ENCODE measurements around the gene FNDC7.

The FNDC7 gene

GRCh38 chr1:108729481-108729880 lies 16.8 kb downstream of the FNDC7 start:
- Histone ChIP-seq H2AFZ (ENCODE audit: low read depth, low read length) (no peak overlapping the region), H3K27ac (ENCODE audit: low read length) (no peak overlapping the region), H3K79me2 (ENCODE audit: low read length) (no peaks in the 10 kb centered on the region), H3K9me3 (ENCODE audit: insufficient read depth, low read length) (no peaks in the 10 kb centered on the region), H3K9ac (ENCODE audit: low read length) (no peak overlapping the region), H3K4me3 (ENCODE audit: low read length) (no peak overlapping the region), H3K36me3 (replicated peaks; ENCODE audit: low read depth, low read length) (no peaks in the 10 kb centered on the region), H3K4me1 (ENCODE audit: low read length) (no peaks in the 10 kb centered on the region), H3K4me2 (ENCODE audit: low read length) (no peak overlapping the region), H4K20me1 (ENCODE audit: insufficient read depth, low read length) (no peaks in the 10 kb centered on the region), H3K27me3 (ENCODE audit: low read depth, low read length) (no peaks in the 10 kb centered on the region)
- TF ChIP-seq, protein P1, sequence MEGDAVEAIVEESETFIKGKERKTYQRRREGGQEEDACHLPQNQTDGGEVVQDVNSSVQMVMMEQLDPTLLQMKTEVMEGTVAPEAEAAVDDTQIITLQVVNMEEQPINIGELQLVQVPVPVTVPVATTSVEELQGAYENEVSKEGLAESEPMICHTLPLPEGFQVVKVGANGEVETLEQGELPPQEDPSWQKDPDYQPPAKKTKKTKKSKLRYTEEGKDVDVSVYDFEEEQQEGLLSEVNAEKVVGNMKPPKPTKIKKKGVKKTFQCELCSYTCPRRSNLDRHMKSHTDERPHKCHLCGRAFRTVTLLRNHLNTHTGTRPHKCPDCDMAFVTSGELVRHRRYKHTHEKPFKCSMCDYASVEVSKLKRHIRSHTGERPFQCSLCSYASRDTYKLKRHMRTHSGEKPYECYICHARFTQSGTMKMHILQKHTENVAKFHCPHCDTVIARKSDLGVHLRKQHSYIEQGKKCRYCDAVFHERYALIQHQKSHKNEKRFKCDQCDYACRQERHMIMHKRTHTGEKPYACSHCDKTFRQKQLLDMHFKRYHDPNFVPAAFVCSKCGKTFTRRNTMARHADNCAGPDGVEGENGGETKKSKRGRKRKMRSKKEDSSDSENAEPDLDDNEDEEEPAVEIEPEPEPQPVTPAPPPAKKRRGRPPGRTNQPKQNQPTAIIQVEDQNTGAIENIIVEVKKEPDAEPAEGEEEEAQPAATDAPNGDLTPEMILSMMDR (IDR thresholded peaks at IDR 0.05; ENCODE audit: low read depth, low read length), result no peak
- no peak for TF ChIP-seq EZH2phosphoT487 (IDR thresholded peaks at IDR 0.05; ENCODE audit: low read depth)

GRCh38 chr1:108732398-108732797 lies 19.7 kb downstream of the FNDC7 start:
- no peak overlapping the region for H3K9ac ChIP-seq (ENCODE audit: low read length)
- no peak overlapping the region for H3K27ac ChIP-seq (ENCODE audit: low read length)
- no peaks in the 10 kb centered on the region for H3K4me1 ChIP-seq (ENCODE audit: low read length)
- no peaks in the 10 kb centered on the region for H3K36me3 ChIP-seq (replicated peaks; ENCODE audit: low read depth, low read length)
- TF ChIP-seq EZH2phosphoT487 (IDR thresholded peaks at IDR 0.05; ENCODE audit: low read depth), result no peak
- TF ChIP-seq, protein P1 (IDR thresholded peaks at IDR 0.05; ENCODE audit: low read depth, low read length), result no peak
- no peaks in the 10 kb centered on the region for H3K9me3 ChIP-seq (ENCODE audit: insufficient read depth, low read length)
- no peak overlapping the region for H2AFZ ChIP-seq (ENCODE audit: low read depth, low read length)
- H3K4me3 ChIP-seq (ENCODE audit: low read length), result no peak overlapping the region
- no peaks in the 10 kb centered on the region for H3K79me2 ChIP-seq (ENCODE audit: low read length)
- no peak overlapping the region for H3K4me2 ChIP-seq (ENCODE audit: low read length)
- no peaks in the 10 kb centered on the region for H4K20me1 ChIP-seq (ENCODE audit: insufficient read depth, low read length)
- no peaks in the 10 kb centered on the region for H3K27me3 ChIP-seq (ENCODE audit: low read depth, low read length)

DNA sequence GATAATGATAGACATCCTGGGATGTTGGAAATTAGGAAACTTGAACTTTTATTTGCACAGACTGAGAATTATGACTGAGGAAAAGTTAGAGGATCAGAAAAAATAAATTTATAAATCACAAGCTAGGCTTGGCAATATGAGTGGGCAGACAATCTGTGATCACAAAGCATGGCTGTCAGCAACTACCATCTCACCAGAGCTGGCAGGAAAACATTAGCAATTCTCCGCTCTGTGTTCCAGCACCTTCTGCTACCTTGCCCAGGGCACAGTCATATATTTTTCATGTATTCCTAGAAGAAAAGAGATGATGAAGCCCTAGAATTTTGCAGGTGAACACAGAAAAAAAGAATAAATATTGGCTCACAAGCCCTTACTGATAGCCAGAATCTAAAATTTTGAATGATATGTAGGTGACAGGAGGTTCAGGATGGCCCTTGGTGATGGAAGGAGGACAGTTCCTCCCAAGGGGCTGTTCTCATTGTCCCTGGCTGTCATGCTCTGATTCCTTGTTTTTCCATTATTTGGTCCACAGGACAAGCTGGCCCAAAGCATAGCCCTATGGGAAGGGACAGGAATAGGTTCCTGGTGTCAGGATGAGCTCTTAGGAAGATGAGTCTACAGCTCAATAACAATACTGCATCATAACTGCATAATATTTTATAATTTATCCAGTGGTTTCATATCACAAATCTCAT lies 21.6 kb downstream of the FNDC7 start:
- Histone ChIP-seq H3K4me2 (ENCODE audit: low read length) (no peak overlapping the region), H3K4me1 (ENCODE audit: low read length) (no peaks in the 10 kb centered on the region), H2AFZ (ENCODE audit: low read depth, low read length) (no peak overlapping the region), H3K27me3 (ENCODE audit: low read depth, low read length) (no peaks in the 10 kb centered on the region), H3K9ac (ENCODE audit: low read length) (no peak overlapping the region), H3K9me3 (ENCODE audit: insufficient read depth, low read length) (no peaks in the 10 kb centered on the region), H3K4me3 (ENCODE audit: low read length) (no peak overlapping the region), H3K36me3 (replicated peaks; ENCODE audit: low read depth, low read length) (no peaks in the 10 kb centered on the region), H3K79me2 (ENCODE audit: low read length) (no peaks in the 10 kb centered on the region), H4K20me1 (ENCODE audit: insufficient read depth, low read length) (no peaks in the 10 kb centered on the region), H3K27ac (ENCODE audit: low read length) (no peak overlapping the region)
- TF ChIP-seq EZH2phosphoT487 (IDR thresholded peaks at IDR 0.05; ENCODE audit: low read depth), result no peak
- TF ChIP-seq, protein P1 (IDR thresholded peaks at IDR 0.05; ENCODE audit: low read depth, low read length), result no peak

DNA sequence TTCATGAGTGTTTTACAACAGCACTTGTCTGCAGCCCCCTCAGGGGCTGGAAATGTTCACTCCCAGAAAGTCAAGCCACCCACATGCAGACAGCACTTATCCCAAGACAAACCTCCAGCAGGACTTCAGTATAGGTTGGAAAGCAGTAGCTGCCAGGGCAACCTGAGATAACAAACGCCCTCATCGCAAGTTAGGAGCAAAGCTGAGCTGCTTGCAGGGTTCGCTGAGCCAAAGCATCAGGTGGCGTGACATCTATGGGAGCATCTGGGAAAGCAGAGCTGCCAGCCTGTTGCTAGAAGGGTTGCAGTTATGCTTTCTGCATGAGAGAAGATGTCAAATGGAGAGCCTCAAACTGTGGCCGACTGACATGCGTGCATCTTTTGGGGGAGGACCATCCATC lies 29.5 kb downstream of the FNDC7 start:
- H2AFZ ChIP-seq (ENCODE audit: low read depth, low read length), result no peak overlapping the region
- no peaks in the 10 kb centered on the region for H3K27me3 ChIP-seq (ENCODE audit: low read depth, low read length)
- no peak for TF ChIP-seq EZH2phosphoT487 (IDR thresholded peaks at IDR 0.05; ENCODE audit: low read depth)
- TF ChIP-seq, protein P1 (IDR thresholded peaks at IDR 0.05; ENCODE audit: low read depth, low read length), result no peak
- H3K36me3 ChIP-seq (replicated peaks; ENCODE audit: low read depth, low read length), result no peaks in the 10 kb centered on the region
- H3K4me3 ChIP-seq (ENCODE audit: low read length), result no peak overlapping the region
- peaks cover 4% of the 10 kb centered on the region for H3K79me2 ChIP-seq (ENCODE audit: low read length)
- H3K27ac ChIP-seq (ENCODE audit: low read length), result no peak overlapping the region
- H3K4me1 ChIP-seq (ENCODE audit: low read length), result peaks cover 4% of the 10 kb centered on the region
- H3K4me2 ChIP-seq (ENCODE audit: low read length), result no peak overlapping the region
- no peak overlapping the region for H3K9ac ChIP-seq (ENCODE audit: low read length)
- H4K20me1 ChIP-seq (ENCODE audit: insufficient read depth, low read length), result no peaks in the 10 kb centered on the region
- H3K9me3 ChIP-seq (ENCODE audit: insufficient read depth, low read length), result no peaks in the 10 kb centered on the region

Data from OCI-LY3 (cell line).